MCF 10A (cell line): ENCODE measurements around the gene MISP. TPM values are rescaled to one million over a fixed set of nuclear protein-coding genes. Genes with fewer than 3 reads are reported as not detected.

ENCODE experiments used
- BruUV-seq: library from RNA; stranded (reverse); fragments of 400-500 nt; replicated peaks from 2 replicates; lab custom pipeline; 2021; lab: Mats Ljungman, UMichigan
- CTCF ChIA-PET: fragments of 300-600 bp; sonication (Branson Sonifier 250); formaldehyde crosslinking; extraction: SDS; loops from one replicate; lab custom pipeline; 2021; ENCODE audit warnings: antibody characterized with exemption, inconsistent platforms; lab: Yijun Ruan, JAX
- POLR2A ChIA-PET: fragments of 300-600, 350-650 bp; sonication (Branson Sonifier 250); formaldehyde crosslinking; extraction: SDS; loops from one replicate; lab custom pipeline; 2020; ENCODE audit warnings: antibody characterized with exemption, inconsistent platforms; lab: Yijun Ruan, JAX
- DNase-seq: peaks from one replicate; pipeline ENCODE4 v3.0.0-alpha.2; 2018; ENCODE audit not compliant: unreplicated experiment
- H3K27ac Mint-ChIP-seq: one replicate; pipeline ENCODE4 v1.8.0; 2022; ENCODE audit warnings: mild to moderate bottlenecking, low read depth, mixed read lengths; ENCODE audit not compliant: unreplicated experiment
- H3K27me3 Mint-ChIP-seq: one replicate; pipeline ENCODE4 v1.8.0; 2022; ENCODE audit warnings: mixed read lengths; ENCODE audit not compliant: insufficient read depth, unreplicated experiment
- H3K36me3 Mint-ChIP-seq: one replicate; pipeline ENCODE4 v1.8.0; 2022; ENCODE audit warnings: mild to moderate bottlenecking, moderate library complexity, mixed read lengths; ENCODE audit not compliant: insufficient read depth, unreplicated experiment
- H3K4me1 Mint-ChIP-seq: one replicate; pipeline ENCODE4 v1.8.0; 2022; ENCODE audit warnings: mixed read lengths; ENCODE audit not compliant: insufficient read depth, unreplicated experiment
- H3K4me3 Mint-ChIP-seq: one replicate; pipeline ENCODE4 v1.8.0; 2022; ENCODE audit warnings: mild to moderate bottlenecking, moderate library complexity, mixed read lengths; ENCODE audit not compliant: unreplicated experiment
- H3K9me3 Mint-ChIP-seq: one replicate; pipeline ENCODE4 v1.8.0; 2022; ENCODE audit warnings: mixed read lengths; ENCODE audit not compliant: unreplicated experiment
- CTCF ChIP-seq: fragments of 200-600 bp; IDR thresholded peaks from one replicate; pipeline ENCODE4 v1.8.0; 2022; ENCODE audit warnings: antibody characterized with exemption, mild to moderate bottlenecking; ENCODE audit not compliant: unreplicated experiment
- intact Hi-C: fragments of 100-400 bp; cut with micrococcal nuclease; formaldehyde crosslinking; loops from 2 replicates; pipeline ENCODE4 v1.14.1; 2022
- total RNA-seq: library from RNA; stranded (reverse); gene quantifications from 2 replicates; pipeline ENCODE4 v1.2.3, GENCODE V29; 2022

MISP gene
- total RNA-seq, 1 experiment from 2014 or later = 33.7 TPM

GRCh38 chr19:765179-765738 is 14.3 kb downstream of the MISP start:
- TF ChIP-seq CTCF = no peak
- intact Hi-C loops = no loop called here
- no peak overlapping the region for H3K4me3 Mint-ChIP-seq
- H3K4me1 Mint-ChIP-seq = no peaks in the 10 kb centered on the region
- ChIA-PET POLR2A (interaction anchor here (0.6 kb wide), 1 partner anchor 11 kb away, joined by 4 read pairs; no protein-coding TSS in a partner anchor), CTCF (interaction anchor here (0.7 kb wide), 1 partner anchor 62 kb away, joined by 3 read pairs; no protein-coding TSS in a partner anchor)
- H3K9me3 Mint-ChIP-seq = no peaks in the 10 kb centered on the region
- BruUV-seq = TSS peak; percentile 10
- peaks cover 25% of the 10 kb centered on the region for H3K36me3 Mint-ChIP-seq
- no peaks in the 10 kb centered on the region for H3K27me3 Mint-ChIP-seq
- DNase-seq = no peak
- no peak overlapping the region for H3K27ac Mint-ChIP-seq

GRCh38 chr19:768424-768823 is 17.5 kb downstream of the MISP start:
- CTCF ChIA-PET = interaction anchor here (0.7 to 1.5 kb wide), 2 partner anchors 15 to 155 kb away, joined by 3 to 4 read pairs; no protein-coding TSS in a partner anchor
- Mint-ChIP-seq H3K36me3 (peaks cover 5% of the 10 kb centered on the region), H3K9me3 (no peaks in the 10 kb centered on the region), H3K4me3 (no peak overlapping the region), H3K27ac (no peak overlapping the region), H3K27me3 (no peaks in the 10 kb centered on the region), H3K4me1 (no peaks in the 10 kb centered on the region)
- intact Hi-C loops = no loop called here
- no peak for TF ChIP-seq CTCF
- POLR2A ChIA-PET = interaction anchor here (1.6 kb wide), 1 partner anchor 17 kb away, joined by 4 read pairs; no protein-coding TSS in a partner anchor
- BruUV-seq = no TSS peak
- no peak for DNase-seq

GRCh38 chr19:769616-770015 is 18.7 kb downstream of the MISP start:
- H3K4me1 Mint-ChIP-seq = no peaks in the 10 kb centered on the region
- no peak for TF ChIP-seq CTCF
- no peak overlapping the region for H3K4me3 Mint-ChIP-seq
- CTCF ChIA-PET = interaction anchor here (0.5 to 2.7 kb wide), 16 partner anchors 9 to 215 kb away, joined by 3 to 10 read pairs (median 4); partner anchors contain the start of gene WDR18
- intact Hi-C loops = loop anchor here (1.0 to 5.0 kb wide), 5 partner anchors 30 to 232 kb away; partner anchors contain the start of gene WDR18
- no peaks in the 10 kb centered on the region for H3K27me3 Mint-ChIP-seq
- no peak overlapping the region for H3K27ac Mint-ChIP-seq
- no peaks in the 10 kb centered on the region for H3K9me3 Mint-ChIP-seq
- no TSS peak for BruUV-seq
- no peak for DNase-seq
- POLR2A ChIA-PET = interaction anchor here (0.7 kb wide), 2 partner anchors 32 to 44 kb away, joined by 3 read pairs; no protein-coding TSS in a partner anchor
- peaks cover 5% of the 10 kb centered on the region for H3K36me3 Mint-ChIP-seq

GRCh38 chr19:771332-771785 is 20.4 kb downstream of the MISP start:
- Mint-ChIP-seq H3K4me1 (no peaks in the 10 kb centered on the region), H3K9me3 (no peaks in the 10 kb centered on the region), H3K27me3 (no peaks in the 10 kb centered on the region), H3K36me3 (peaks cover 5% of the 10 kb centered on the region), H3K27ac (no peak overlapping the region), H3K4me3 (no peak overlapping the region)
- BruUV-seq = no TSS peak
- intact Hi-C loops = loop anchor here (5.0 kb wide), 1 partner anchor 211 kb away; the partner anchor contains the start of gene WDR18
- ChIA-PET CTCF (interaction anchor here (0.6 to 2.7 kb wide), 8 partner anchors 19 to 578 kb away, joined by 3 to 8 read pairs (median 3); partner anchors contain the start of gene WDR18), POLR2A (interaction anchor here (1.1 kb wide), 1 partner anchor 150 kb away, joined by 4 read pairs; no protein-coding TSS in a partner anchor)
- peak; percentile 71 for DNase-seq
- peak; percentile 71 for TF ChIP-seq CTCF
